Measurements from ENCODE around the gene PAN3.

PAN3 gene

DNA sequence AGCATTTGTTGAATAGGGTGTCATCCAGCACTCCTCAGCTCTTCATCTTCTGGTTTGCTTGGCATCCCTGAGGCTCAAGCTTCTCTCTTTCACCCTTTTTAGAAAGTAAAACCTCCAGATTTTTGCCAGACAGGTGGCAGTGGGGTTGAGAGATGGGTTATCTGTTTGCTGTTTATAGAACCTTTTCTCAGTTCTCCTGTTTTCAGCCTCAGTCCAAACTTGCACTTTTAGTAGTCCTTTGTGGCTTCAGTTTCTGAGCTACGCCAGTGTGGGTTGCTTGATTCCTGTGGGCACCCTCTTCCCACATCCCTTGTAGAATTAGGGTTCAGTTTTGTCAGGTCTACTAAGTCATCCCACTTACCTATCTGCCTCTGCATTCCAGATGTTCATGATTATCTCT lies 147.9 kb downstream of the PAN3 start:
- no peak for TF ChIP-seq CTCF (IDR thresholded peaks at IDR 0.05)

- no peak for TF ChIP-seq CTCF (IDR thresholded peaks at IDR 0.05)
These were observed 159.0 kb downstream of the PAN3 start for GRCh38 chr13:28297341-28297740.

- no peak for TF ChIP-seq CTCF (IDR thresholded peaks at IDR 0.05)
These were observed 161.6 kb downstream of the PAN3 start for GRCh38 chr13:28299916-28300315.

DNA sequence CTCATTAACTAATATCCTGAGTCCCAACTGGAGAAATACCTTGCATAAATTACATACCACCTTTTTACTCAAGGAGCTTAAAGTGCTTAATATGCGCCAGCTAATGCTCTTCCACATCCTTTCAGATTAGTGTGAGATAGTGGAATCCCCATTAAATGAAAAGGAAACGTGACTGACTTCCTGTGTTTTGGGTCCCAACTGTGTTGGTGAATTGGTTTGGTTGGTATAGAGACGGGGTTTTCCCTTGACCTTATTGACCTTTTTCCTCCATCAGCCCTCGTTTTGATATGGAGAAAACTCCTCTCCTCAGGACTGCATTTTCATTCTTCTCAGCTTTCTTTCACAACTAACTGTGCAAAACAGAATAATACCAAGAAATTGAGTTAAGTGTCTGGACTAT lies 163.5 kb downstream of the PAN3 start:
- TF ChIP-seq CTCF (IDR thresholded peaks at IDR 0.05), result no peak

GRCh38 chr13:28306325-28306724 lies 168.0 kb downstream of the PAN3 start:
- no peak for TF ChIP-seq CTCF (IDR thresholded peaks at IDR 0.05)

GRCh38 chr13:28313579-28313978 lies 175.2 kb downstream of the PAN3 start:
- TF ChIP-seq CTCF (IDR thresholded peaks at IDR 0.05), result no peak

- TF ChIP-seq CTCF (IDR thresholded peaks at IDR 0.05), result no peak
These were observed 176.5 kb downstream of the PAN3 start for GRCh38 chr13:28314879-28315278.

- TF ChIP-seq CTCF (IDR thresholded peaks at IDR 0.05), result no peak
These were observed 177.8 kb downstream of the PAN3 start for GRCh38 chr13:28316129-28316528.
